Stimulated activated CD4-positive, alpha-beta T cell treated with anti-CD3 and anti-CD28 coated beads, Interleukin-15, amount 100 ng/mL, for 1 hour (primary cell): ENCODE measurements around the gene SLC23A3.
A peak's percentile ranks its signal among the peaks of the same experiment; 100 is the strongest.

Source experiments
- DNase-seq, 2 donors: peaks; one replicate each; pipeline ENCODE4 v3.0.0-alpha.2; 2020; ENCODE audit warnings: low read depth in 1 of 2, low spot score in 1 of 2

SLC23A3 gene, protein sequence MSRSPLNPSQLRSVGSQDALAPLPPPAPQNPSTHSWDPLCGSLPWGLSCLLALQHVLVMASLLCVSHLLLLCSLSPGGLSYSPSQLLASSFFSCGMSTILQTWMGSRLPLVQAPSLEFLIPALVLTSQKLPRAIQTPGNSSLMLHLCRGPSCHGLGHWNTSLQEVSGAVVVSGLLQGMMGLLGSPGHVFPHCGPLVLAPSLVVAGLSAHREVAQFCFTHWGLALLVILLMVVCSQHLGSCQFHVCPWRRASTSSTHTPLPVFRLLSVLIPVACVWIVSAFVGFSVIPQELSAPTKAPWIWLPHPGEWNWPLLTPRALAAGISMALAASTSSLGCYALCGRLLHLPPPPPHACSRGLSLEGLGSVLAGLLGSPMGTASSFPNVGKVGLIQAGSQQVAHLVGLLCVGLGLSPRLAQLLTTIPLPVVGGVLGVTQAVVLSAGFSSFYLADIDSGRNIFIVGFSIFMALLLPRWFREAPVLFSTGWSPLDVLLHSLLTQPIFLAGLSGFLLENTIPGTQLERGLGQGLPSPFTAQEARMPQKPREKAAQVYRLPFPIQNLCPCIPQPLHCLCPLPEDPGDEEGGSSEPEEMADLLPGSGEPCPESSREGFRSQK

DNA sequence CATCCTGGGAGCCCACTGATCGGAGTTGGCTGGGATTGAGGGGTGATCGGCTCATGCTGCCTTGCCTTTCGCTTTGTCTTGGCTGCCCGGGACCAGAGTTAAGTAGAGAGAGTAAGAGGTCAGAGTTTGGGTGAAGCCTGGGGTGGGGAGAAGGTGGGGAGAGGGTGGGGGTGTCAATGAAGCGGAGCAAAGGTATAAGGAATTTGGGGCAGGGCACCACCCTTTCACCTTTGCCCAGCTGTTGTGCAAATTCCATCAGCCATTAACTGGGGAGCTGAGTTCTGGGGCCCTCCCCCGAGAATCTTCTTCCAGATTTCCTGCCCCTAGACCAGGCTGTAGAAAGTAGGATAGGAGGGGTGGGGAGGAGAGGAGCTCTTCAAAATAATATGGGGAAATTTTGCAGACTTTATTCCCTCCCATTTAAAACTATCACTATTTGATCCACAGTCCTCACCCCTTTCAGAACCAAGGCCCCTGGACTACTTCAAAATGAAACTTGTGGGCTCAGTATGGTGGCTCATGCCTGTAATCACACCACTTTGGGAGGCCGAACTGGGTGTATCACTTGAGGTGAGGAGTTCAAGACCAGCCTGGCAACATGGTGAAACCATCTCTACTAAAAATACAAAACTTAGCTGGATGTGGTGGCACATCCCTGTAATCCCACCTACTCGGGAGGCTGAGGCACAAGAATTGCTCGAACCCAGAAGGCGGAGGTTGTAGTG, at the start of gene SLC23A3:
SLC23A3 (minus strand) TSS at position 100 of the 725 bp plus-strand sequence; CDS start at position 55, 45 bp downstream.
- no peak for DNase-seq

DNA sequence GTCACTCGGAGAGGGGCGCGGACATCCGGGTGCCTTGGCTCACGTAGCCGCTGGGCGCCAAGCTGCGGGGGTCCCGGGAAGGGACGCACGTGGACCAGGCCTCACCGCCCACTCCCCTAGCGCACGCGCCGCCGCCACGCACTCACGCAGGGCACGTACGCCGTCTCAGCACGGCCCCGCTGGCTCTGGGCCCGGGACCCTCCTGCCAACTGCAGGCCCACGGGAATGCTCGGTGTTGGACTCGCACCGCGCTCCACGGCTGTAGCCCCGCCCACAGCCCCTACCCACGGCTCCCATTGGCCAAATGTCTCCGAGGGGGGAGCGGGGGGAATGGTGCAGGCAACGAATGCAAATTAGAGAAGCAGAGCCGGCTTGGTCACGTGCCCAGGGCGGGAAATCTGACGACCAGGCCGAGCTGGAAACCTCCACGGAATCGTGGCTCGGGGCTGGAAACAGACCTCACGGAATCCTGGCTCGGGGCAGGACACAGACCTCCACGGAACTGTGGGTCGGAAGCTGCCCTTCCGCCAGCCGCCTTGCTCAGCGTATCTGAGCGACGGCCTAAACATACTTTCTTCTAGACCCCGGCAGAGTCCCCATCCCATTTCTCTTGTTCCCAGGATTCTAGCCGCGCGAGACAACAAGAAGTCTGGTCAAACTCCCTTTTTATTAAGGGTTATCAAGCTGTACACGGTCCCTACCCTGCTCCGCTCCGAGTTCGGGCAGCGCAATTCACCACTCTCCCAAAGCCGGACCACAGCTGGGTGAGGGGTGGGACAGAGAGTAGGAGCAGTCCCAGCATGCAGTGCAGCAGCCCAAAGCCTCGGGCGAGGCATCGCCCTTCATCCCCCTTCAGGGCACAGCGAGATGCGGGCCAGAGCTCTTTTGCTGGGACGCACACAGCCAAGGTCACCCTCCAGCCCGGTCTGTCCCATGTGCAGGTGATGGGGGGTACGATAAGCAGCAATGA, 49.2 kb upstream of the SLC23A3 start, which contains the start of gene ABCB6:
ABCB6 (minus strand) TSS at position 227 of the 970 bp plus-strand sequence. CDS start 285 bp downstream, outside the sequence.
- peak; percentile 67 to 81 for DNase-seq

DNA sequence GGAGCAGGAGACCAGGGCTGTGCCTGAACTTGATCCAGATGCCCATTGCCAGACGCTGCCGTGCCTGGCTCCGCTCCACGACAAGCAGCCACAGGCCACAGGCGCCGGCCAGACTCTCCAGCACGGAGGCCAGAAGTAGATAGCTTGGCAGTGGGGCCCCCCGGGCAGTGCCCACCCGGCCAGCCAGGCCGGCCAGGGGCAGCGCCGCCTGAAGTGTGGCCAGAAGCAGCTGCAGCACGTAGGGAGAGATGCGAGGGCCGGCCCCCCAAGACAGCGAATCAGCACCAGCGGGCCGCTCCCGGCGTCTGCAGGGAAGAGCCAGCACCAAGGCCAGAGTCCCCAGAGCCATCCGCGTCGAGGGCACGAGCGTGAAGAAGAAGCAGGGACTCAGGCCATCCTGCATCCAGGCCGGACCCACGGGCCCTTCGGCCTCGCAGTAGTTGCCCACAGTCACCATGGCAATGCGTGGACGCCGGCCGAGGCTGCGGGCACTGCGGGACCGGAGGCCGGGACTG, 48.4 kb upstream of the SLC23A3 start:
- DNase-seq: no peak

DNA sequence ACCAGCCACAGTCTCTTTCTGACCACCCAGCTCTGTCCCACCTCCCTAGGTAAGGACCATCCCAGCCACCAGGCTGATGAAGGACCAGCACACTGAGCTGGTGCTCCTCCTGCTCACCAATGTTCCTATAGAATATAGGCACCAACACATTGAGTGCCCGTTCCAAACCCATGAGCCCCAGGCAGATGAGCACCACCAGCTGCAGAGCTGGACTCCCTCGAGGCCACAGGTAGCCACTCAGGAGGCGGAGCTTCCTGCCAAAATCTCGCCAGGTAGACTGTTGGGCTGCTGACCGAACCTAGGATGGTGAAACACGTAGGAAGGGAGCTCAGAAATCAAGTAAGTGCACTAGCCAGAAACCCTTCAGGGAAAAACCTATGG, 46.7 kb upstream of the SLC23A3 start:
- DNase-seq: no peak

GRCh38 chr2:219215871-219216534, 46.2 kb upstream of the SLC23A3 start:
- no peak for DNase-seq

DNA sequence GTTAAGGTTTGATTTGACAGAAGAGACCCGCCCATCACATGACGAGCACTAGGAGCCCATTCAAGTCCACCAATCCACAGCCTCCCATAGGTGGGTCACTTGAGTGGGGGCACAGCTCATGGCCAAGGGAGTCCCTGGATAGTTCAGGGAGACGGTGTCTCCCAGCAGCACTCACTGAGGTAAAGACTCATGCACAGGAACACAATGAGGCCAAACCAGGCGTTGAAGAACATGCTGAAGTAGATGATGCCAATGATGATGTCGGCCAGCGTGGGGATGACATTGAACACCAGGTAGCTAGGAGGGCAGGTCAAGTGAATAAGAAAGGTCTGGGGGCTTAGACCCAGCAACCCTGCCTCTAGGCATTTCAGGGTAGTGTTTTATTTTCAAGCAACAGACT, 45.0 kb upstream of the SLC23A3 start:
- no peak for DNase-seq

DNA sequence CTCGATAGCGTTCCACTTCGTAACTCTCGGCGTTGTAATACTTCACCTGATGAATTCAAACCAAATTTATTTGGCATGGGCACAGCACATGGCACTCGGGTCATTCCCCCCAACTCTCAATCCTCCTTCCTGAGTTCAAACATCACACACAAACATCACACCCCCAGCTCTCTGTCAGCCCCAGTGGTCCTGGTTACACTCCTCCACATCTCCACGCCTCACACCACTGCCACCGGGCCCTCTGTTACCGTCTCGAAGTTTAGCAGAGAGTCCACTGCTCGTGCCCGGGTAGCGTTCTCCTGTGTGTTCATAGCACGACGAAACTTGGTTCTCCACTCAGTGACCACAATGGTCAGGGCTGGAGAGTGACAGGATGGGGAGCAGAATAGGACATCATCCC, 44.3 kb upstream of the SLC23A3 start:
- DNase-seq: no peak

- DNase-seq: no peak
Observed at GRCh38 chr2:219213486-219214071, 43.8 kb upstream of the SLC23A3 start.

DNA sequence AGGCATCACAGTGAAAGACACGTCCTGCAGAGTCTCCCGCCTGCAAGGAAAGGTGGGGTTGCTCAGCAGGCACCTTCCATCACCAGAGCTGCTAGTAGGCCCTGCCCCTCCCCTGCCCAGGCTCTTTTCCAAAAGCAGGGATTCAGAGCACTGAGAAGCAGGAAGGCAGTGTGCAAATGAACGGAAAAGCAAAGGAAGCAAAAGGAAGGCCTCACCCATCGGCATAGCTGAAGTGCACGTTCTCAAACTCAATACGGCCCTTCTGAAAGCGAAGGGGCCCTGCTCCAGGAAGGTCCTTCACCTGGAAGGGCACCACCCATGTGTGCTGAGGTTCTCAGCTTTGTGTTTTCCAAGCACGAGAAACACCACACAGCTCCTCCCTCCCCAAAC, 43.2 kb upstream of the SLC23A3 start:
- DNase-seq: no peak

- DNase-seq: no peak
Observed at GRCh38 chr2:219210886-219211362, 41.1 kb upstream of the SLC23A3 start.

DNA sequence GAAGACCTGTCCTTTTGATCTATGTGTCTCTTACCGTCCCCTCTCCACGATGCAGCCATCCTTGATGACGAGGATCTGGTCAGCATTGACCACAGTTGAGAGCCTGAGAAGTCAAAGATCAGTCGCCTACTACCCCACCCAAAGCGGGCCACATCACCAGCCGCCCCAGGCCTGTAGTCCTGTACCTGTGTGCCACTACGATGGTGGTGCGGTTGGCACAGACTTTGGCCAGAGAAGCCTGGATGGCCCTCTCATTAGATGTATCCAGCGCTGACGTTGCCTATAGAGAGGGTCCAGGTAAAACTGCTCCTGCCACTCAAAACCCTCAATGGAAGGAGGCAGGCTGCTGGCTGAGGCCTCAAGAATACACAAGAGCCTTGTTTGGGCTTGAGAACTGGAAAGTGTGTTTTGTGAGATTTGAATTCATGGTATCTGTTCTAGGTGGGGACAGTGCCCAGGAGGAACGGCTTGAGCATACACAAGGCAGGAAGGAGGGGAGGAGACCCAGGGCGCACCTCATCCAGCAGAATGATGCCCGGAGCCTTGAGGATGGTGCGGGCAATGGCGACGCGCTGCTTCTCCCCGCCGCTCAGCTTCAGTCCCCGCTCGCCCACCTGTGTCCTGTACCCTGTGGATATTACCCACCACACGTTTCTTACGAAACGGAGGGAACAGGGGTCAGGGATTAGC, 40.5 kb upstream of the SLC23A3 start:
- no peak for DNase-seq

- DNase-seq: no peak
Observed at GRCh38 chr2:219209236-219210195, 39.7 kb upstream of the SLC23A3 start.

- no peak for DNase-seq
Observed at GRCh38 chr2:219207884-219208740, 38.3 kb upstream of the SLC23A3 start.

DNA sequence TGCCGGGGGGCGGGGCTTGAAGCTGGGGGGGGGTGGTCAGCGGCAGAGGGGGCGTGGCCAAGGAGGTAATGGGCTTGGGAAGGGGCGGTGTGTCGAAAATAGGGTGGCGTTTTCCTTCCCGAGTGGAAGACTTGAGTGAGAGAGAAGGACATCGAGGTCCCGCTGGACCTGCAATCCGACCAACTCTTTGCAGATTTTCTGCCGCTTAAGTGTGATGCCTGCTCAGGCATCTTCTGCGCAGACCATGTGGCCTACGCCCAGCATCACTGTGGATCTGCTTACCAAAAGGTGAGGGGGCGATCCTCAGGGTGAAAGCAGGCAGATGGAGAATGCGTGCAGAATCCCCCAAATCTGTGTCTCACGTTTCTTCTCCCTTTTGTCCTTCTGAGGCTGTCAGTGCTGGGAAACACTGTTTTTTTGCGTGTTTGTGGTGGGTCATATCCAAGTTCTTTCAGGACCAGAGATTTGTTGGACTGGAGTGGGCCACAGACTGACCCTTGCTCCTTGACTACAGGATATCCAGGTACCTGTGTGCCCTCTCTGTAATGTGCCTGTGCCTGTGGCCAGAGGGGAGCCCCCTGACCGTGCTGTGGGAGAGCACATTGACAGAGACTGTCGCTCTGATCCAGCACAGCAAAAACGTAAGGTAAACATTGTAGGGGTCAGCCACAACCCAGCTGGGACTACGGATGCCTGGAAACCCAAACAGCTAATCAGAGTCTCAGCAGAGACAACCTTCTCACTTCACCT, 37.5 kb upstream of the SLC23A3 start:
- no peak for DNase-seq

DNA sequence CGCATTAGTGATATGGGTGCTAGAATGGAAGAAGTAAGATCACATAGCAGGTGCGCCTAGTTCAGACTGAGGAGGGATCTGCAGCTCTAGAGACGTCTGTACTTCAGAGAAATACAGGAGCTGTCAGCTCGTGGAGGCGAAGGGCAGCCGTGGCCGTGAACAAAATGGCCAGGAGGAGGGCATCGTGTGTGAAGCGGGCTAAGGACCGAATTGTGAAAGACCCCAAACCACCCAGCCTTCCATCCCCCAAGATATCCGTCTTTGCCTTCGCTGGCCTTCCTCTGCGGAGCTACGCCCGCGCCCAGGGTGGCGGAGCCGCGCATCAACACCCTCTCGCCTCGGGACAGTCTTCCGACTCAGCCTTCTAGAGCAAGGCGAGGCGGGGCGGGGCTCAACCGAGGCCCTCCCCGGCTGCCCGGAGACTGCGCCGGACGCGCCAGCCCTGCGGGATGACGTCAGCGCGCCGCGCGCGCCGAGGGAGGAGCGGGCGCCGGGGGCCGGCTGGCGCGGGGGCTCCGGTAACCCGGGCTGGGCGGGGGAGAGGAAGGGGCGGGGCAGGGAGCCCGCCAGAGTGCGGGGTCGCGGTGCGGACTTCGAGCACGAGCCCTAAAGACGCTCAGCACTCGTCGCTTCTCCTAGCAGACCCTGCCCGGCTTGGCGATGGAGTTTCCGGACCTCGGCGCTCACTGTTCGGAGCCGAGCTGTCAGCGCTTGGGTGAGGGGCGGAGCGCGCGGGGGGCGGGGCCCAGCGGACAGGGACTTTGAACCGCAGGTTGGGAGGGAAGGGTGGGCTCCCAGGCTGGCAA, 36.7 kb upstream of the SLC23A3 start, which contains the start of gene ZFAND2B:
ZFAND2B (plus strand) TSS at position 455 of the 806 bp plus-strand sequence; CDS start at position 661, 206 bp downstream.
- DNase-seq: peak; percentile 93 to 95
